ENCODE measurements around the gene NPPB. TPM values are rescaled to one million over a fixed set of nuclear protein-coding genes. Genes with fewer than 3 reads are reported as not detected.

The NPPB gene
- total and polyA plus RNA-seq, 9 of the 15 experiments (the other 6 are each of a cell fraction or from before 2014, with no cell fraction given): not detected

DNA sequence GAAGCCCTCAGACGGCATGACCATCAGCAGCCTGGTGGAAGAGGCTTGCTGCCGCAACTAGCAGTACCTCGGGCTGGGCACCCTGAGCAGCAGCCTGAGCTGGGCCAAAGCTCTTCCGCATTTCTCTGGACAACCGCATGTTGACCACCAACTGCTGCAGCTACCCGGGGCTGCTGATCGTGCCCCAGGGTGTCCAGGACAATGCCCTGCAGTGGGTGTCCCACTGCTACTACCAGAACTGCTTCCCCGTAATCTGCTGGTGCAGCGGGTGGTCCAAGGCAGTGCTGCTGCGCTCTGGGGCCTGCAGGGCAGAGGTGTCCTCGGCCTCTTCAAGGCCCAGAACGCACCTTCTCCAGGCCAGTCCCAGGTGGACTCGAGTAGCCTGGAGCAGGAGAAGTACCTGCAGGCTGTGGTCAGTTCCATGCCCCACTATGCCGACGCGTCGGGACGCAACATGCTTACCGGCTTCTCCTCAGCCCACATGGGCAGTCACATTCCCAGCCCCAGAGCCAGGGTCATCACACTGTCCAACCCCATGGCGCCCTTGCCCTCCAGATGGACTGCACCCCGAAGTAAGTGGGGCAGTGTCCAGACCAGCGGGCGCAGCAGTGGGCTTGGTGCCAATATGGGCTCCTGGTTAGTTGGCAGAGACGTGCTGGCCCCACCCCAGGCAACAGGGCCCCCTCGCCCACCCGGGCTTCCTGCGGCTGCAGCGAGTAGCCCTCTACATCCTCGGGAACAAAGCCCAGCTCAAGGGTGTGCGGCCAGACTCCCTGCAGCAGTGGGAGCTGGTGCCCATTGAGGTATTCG, 19.5 kb upstream of the NPPB start:
- no peak for ATAC-seq
- peaks cover 45 to 77% of the 10 kb centered on the region in 2 experiments for H3K4me1 ChIP-seq (replicated peaks in 1 of 2; ENCODE audit: control insufficient read depth in 2 of 2, insufficient read depth in 2 of 2, low read length in 2 of 2)
- ChIA-PET POLR2A (interaction anchor here (0.6 to 6.7 kb wide), 9 partner anchors 11 to 246 kb away, joined by 3 to 159 read pairs (median 3); no protein-coding TSS in a partner anchor), CTCF (ENCODE audit: low intra/inter-chr PET ratio) (no interaction called here)
- no peaks in the 10 kb centered on the region for H4K20me1 ChIP-seq (replicated peaks; ENCODE audit: control insufficient read depth, insufficient read depth, low read length)
- TF ChIP-seq ILK (tag; IDR thresholded peaks at IDR 0.05; ENCODE audit: borderline replicate concordance, low read depth) (no peak), CHD7 (IDR thresholded peaks at IDR 0.05; ENCODE audit: low read depth, low read length) (no peak), POLR2A (conservative IDR thresholded peaks at IDR 0.05) (no peak), ARID3A (IDR thresholded peaks at IDR 0.05; ENCODE audit: borderline replicate concordance, low read depth, low read length) (no peak), DIDO1 (tag; IDR thresholded peaks at IDR 0.05; ENCODE audit: low read depth) (no peak), POLR3G (IDR thresholded peaks at IDR 0.05; ENCODE audit: extremely low read depth, insufficient read length, insufficient replicate concordance) (no peak), NBN (IDR thresholded peaks at IDR 0.05; ENCODE audit: low read depth) (no peak), CHCHD3 (CRISPR knock-in tag; IDR thresholded peaks at IDR 0.05) (no peak), FOXJ3 (CRISPR knock-in tag; IDR thresholded peaks at IDR 0.05) (no peak)
- no peak overlapping the region for H3K4me2 ChIP-seq (ENCODE audit: insufficient read depth, low read length)
- no peaks in the 10 kb centered on the region for H3K36me3 ChIP-seq (ENCODE audit: control insufficient read depth, insufficient read depth, low read length)
- DNase-seq (ENCODE audit: extremely low read depth in 1 of 4, low spot score in 3 of 4): no peak
- no peak for FAIRE-seq
- H3K27ac ChIP-seq (ENCODE audit: extremely low read depth, low read depth, low read length): no peak overlapping the region
- peak overlapping the region in 1 of 2 experiments; percentile 37; a peak in 2 of 4 replicates for H3K9ac ChIP-seq (ENCODE audit: insufficient read depth in 1 of 2, low read depth in 2 of 2, low read length in 2 of 2)
- BruUV-seq (replicated peaks): no TSS peak
- no peaks in the 10 kb centered on the region; the same call in 2 of the 3 replicates for H3K79me2 ChIP-seq (ENCODE audit: control insufficient read depth, insufficient read depth, low read length)
- in situ Hi-C loops (cut with MboI): no loop called here
- WGBS (ENCODE audit: insufficient coverage, low coverage, missing lambda C conversion rate): 66% methylated on average over 30 of the region's 31 CpGs
- no peaks in the 10 kb centered on the region for H3K27me3 ChIP-seq (ENCODE audit: control insufficient read depth in 2 of 2, insufficient read depth in 2 of 2, low read length in 2 of 2)
- H3K9me1 ChIP-seq (ENCODE audit: control insufficient read depth, insufficient read depth, low read length): no peaks in the 10 kb centered on the region
- intact Hi-C loops (cut with micrococcal nuclease): no loop called here
- peaks cover 3% of the 10 kb centered on the region; the same call in 1 of the 2 replicates for H3K9me3 ChIP-seq (replicated peaks; ENCODE audit: control insufficient read depth, insufficient read depth, low read depth, low read length)
- no peak overlapping the region for H2AFZ ChIP-seq (ENCODE audit: low read depth, low read length)
- H3K4me3 ChIP-seq: no peak overlapping the region

Measured in K562 (cell line).